Gastroesophageal sphincter (tissue), 3 donors: Measurements from ENCODE around the gene AFF3.

ENCODE experiments used
- CTCF ChIP-seq, 4 experiments: fragments of 200-600 bp in 2 of 4; fragments of 450-650 bp in 2 of 4; sonication (generic) in 1 of 4; IDR thresholded peaks; one replicate each; pipeline ENCODE4 v1.5.1; 2017 to 2019; ENCODE audit warnings: antibody characterized with exemption in 4 of 4, mild to moderate bottlenecking in 2 of 4, moderate library complexity in 2 of 4
- POLR2A ChIP-seq, 2 donors: fragments of 450-650 bp; IDR thresholded peaks; one replicate each; pipeline ENCODE4 v1.6.1; 2017; ENCODE audit warnings: antibody characterized with exemption in 2 of 2, mild to moderate bottlenecking in 2 of 2, moderate library complexity in 1 of 2

- TF ChIP-seq CTCF (IDR thresholded peaks at IDR 0.05) (no peak), POLR2A (IDR thresholded peaks at IDR 0.05) (no peak)
These were observed 206.3 kb downstream of the AFF3 start for GRCh38 chr2:99936065-99936464.
